ENCODE results near the gene NFE2L3. TPM values are rescaled to one million over a fixed set of nuclear protein-coding genes. Genes with fewer than 3 reads are reported as not detected.

The NFE2L3 gene
- total and polyA plus RNA-seq, 9 of the 15 experiments (the other 6 are each of a cell fraction or from before 2014, with no cell fraction given): 2.9 to 16.9 (median 12.4) TPM

DNA sequence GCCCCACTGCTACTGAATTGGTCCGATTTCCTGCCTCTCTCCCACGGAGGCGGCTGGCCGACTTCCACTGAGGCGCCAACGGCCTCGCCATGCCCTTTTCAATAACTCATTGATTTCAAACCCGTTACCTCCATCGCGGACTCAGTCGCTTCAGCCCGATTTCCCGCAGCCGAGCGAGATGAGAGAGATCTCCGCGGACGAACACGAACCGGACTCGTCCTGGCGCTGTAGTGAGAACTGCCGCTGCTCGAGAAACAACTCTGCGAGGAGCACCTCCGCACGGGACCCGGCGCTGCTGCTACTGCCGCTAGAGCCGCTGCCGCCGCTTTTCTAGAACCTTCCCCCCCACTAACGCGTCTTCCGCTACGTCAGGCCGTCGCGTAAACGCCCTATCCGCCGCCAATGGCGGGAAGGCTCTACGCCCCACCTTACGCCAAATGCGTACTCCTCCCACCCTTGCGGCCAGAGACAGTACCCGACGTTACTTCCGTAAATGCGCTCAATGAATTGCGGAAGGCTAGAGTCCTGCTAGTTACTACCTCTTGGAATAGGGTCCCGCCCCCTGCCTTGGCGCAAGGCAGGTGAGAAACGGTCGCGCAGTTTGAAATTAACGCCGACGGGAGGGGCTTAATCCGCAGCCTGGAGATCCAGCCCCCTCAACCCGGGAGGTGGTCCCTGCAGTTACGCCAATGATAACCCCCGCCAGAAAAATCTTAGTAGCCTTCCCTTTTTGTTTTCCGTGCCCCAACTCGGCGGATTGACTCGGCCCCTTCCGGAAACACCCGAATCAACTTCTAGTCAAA, 48.6 kb downstream of the NFE2L3 start, which contains the start of gene HNRNPA2B1 (continued):
- no peak for TF ChIP-seq LEF1 (IDR thresholded peaks at IDR 0.05)
- no peak for TF ChIP-seq DDX20 (tag; IDR thresholded peaks at IDR 0.05; ENCODE audit: low read depth)
- peak; percentile 94 for TF ChIP-seq TAF9B (IDR thresholded peaks at IDR 0.05; ENCODE audit: partially characterized antibody)
- TF ChIP-seq CEBPB (tag; IDR thresholded peaks at IDR 0.05): no peak
- TF ChIP-seq, protein P1, sequence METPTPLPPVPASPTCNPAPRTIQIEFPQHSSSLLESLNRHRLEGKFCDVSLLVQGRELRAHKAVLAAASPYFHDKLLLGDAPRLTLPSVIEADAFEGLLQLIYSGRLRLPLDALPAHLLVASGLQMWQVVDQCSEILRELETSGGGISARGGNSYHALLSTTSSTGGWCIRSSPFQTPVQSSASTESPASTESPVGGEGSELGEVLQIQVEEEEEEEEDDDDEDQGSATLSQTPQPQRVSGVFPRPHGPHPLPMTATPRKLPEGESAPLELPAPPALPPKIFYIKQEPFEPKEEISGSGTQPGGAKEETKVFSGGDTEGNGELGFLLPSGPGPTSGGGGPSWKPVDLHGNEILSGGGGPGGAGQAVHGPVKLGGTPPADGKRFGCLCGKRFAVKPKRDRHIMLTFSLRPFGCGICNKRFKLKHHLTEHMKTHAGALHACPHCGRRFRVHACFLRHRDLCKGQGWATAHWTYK (CRISPR knock-in tag; IDR thresholded peaks at IDR 0.05): 0 out of 2 replicates have a peak, but pooled peaks have one; percentile 27
- no peak for TF ChIP-seq MTF1 (CRISPR knock-in tag; IDR thresholded peaks at IDR 0.05; ENCODE audit: borderline replicate concordance)
- TF ChIP-seq ZNF184 (CRISPR knock-in tag; IDR thresholded peaks at IDR 0.05): no peak
- peak; percentile 98 for TF ChIP-seq SMAD1 (IDR thresholded peaks at IDR 0.05; ENCODE audit: low read depth, low read length, partially characterized antibody)
- TF ChIP-seq JUN (IDR thresholded peaks at IDR 0.05; ENCODE audit: borderline replicate concordance, low read depth, low read length): 0 out of 2 replicates have a peak, but pooled peaks have one; percentile 18
- no peak for TF ChIP-seq JUN (CRISPR knock-in tag; IDR thresholded peaks at IDR 0.05; ENCODE audit: borderline replicate concordance)
- TF ChIP-seq LARP7 (IDR thresholded peaks at IDR 0.05): peak; percentile 78; the same call in 1 of the 2 replicates
- TF ChIP-seq SP1 (CRISPR knock-in tag; IDR thresholded peaks at IDR 0.05): peak; percentile 84; the same call in 1 of the 2 replicates
- TF ChIP-seq FIP1L1 (IDR thresholded peaks at IDR 0.05; ENCODE audit: low read depth, low read length, poor library complexity, severe bottlenecking): peak; percentile 91
- TF ChIP-seq GABPB1 (CRISPR knock-in tag; IDR thresholded peaks at IDR 0.05): peak; percentile 84
- peak; percentile 52; the same call in 1 of the 2 replicates for TF ChIP-seq MYNN (IDR thresholded peaks at IDR 0.05)
- TF ChIP-seq MYNN (CRISPR knock-in tag; IDR thresholded peaks at IDR 0.05): no peak
- peak; percentile 28 for TF ChIP-seq ZFP36 (IDR thresholded peaks at IDR 0.05; ENCODE audit: low read depth, low read length, partially characterized antibody)
- TF ChIP-seq HCFC1 (IDR thresholded peaks at IDR 0.05; ENCODE audit: low read depth, low read length): peak; percentile 50; the same call in 1 of the 2 replicates
- no peak for TF ChIP-seq ZC3H4 (CRISPR knock-in tag; IDR thresholded peaks at IDR 0.05; ENCODE audit: borderline replicate concordance)
- peak; percentile 16; the same call in 1 of the 2 replicates for TF ChIP-seq TOE1 (IDR thresholded peaks at IDR 0.05; ENCODE audit: borderline replicate concordance)
- peak; percentile 89; the same call in 1 of the 2 replicates for TF ChIP-seq TOE1 (CRISPR knock-in tag; IDR thresholded peaks at IDR 0.05; ENCODE audit: borderline replicate concordance, low read depth)
- no peak for TF ChIP-seq ZNF253 (CRISPR knock-in tag; conservative IDR thresholded peaks at IDR 0.05)
- TF ChIP-seq ZNF133 (CRISPR knock-in tag; IDR thresholded peaks at IDR 0.05): no peak
- TF ChIP-seq, protein P2, sequence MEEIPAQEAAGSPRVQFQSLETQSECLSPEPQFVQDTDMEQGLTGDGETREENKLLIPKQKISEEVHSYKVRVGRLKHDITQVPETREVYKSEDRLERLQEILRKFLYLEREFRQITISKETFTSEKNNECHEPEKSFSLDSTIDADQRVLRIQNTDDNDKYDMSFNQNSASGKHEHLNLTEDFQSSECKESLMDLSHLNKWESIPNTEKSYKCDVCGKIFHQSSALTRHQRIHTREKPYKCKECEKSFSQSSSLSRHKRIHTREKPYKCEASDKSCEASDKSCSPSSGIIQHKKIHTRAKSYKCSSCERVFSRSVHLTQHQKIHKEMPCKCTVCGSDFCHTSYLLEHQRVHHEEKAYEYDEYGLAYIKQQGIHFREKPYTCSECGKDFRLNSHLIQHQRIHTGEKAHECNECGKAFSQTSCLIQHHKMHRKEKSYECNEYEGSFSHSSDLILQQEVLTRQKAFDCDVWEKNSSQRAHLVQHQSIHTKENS (CRISPR knock-in tag; IDR thresholded peaks at IDR 0.05): no peak
- TF ChIP-seq ZNF583 (CRISPR knock-in tag; IDR thresholded peaks at IDR 0.05): 0 out of 2 replicates have a peak, but pooled peaks have one; percentile 5
- TF ChIP-seq LCOR (CRISPR knock-in tag; IDR thresholded peaks at IDR 0.05): peak; percentile 98
